C4-2B (cell line): ENCODE data around the gene CFDP1.

Experiments
- ZFX ChIP-seq: fragments of 450-650 bp; IDR thresholded peaks from 2 replicates; pipeline ENCODE4 v1.6.1; 2017
- TF ChIP-seq, protein P1 (sequence below): fragments of 450-650 bp; conservative IDR thresholded peaks from 2 replicates; pipeline ENCODE4 v1.5.1; 2017; ENCODE audit warnings: mild to moderate bottlenecking

- TF ChIP-seq, protein P1, sequence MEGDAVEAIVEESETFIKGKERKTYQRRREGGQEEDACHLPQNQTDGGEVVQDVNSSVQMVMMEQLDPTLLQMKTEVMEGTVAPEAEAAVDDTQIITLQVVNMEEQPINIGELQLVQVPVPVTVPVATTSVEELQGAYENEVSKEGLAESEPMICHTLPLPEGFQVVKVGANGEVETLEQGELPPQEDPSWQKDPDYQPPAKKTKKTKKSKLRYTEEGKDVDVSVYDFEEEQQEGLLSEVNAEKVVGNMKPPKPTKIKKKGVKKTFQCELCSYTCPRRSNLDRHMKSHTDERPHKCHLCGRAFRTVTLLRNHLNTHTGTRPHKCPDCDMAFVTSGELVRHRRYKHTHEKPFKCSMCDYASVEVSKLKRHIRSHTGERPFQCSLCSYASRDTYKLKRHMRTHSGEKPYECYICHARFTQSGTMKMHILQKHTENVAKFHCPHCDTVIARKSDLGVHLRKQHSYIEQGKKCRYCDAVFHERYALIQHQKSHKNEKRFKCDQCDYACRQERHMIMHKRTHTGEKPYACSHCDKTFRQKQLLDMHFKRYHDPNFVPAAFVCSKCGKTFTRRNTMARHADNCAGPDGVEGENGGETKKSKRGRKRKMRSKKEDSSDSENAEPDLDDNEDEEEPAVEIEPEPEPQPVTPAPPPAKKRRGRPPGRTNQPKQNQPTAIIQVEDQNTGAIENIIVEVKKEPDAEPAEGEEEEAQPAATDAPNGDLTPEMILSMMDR = no peak
- TF ChIP-seq ZFX = no peak
Observed at GRCh38 chr16:75460446-75460845, 27.1 kb upstream of the CFDP1 start.
